Measurements from ENCODE around the gene MCOLN1.

Gene MCOLN1

DNA sequence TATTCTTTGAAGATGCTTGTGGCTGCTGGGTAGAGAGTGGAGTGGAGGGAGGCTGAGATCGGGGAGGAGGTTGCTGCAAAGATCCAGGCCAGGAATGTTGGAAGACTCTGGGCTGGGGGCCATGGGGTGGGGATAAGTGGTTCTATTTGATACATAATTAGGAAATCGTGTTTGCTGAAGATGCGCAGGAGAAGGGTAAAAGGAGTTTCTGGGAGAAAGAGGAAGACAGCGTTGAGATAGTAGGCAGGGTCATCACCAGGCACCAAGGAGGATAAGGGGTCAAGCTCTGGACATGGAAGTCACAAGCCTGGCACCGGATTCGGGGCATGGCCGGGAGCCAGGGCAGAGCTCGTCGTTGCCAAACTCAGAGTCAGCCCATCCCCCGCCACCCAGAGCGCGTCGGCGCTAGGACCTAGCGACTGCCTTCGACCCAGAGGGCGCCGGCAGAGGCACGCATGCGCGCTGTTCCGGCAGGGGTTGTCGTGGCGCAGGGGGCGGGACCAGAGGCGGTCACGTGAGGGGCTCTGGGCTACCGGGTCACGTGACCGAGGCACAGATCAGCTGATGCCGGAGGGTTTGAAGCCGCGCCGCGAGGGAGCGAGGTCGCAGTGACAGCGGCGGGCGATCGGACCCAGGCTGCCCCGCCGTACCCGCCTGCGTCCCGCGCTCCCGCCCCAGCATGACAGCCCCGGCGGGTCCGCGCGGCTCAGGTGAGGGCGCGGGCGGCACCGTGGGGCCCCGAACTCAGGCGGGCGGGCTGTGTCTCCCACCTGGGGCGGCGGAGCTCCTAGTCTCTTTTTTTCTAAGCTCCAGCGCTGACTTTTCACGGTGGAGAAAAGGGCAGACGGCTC lies at the start of gene MCOLN1:
MCOLN1 (plus strand) TSS at position 553 of the 851 bp plus-strand sequence; CDS start at position 680, 127 bp downstream.
- DNase-seq (ENCODE audit: low read depth in 2 of 2, low spot score in 1 of 2) = peak; percentile 97 to 99

DNA sequence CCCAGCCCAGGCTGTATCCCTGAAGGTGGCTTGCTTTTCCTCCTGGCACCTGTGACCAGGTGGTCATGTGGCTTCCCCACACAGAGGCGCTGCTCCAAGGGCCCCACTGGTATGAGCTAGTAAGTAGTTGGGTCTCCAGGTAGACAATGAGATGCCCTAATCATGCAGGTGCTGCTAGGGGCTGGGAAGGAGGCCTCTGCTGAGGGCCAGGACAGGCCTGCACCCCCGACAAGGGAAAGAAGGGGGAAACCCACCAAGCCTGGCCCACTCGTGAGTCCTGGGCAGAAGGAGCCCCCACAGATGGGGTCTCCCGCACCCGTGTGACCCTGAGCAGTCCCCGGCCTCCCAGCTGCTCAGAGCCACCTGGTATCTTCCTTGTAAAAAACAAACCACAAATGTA lies 46.8 kb upstream of the MCOLN1 start:
- DNase-seq (ENCODE audit: low read depth in 2 of 2, low spot score in 1 of 2) = no peak

DNA sequence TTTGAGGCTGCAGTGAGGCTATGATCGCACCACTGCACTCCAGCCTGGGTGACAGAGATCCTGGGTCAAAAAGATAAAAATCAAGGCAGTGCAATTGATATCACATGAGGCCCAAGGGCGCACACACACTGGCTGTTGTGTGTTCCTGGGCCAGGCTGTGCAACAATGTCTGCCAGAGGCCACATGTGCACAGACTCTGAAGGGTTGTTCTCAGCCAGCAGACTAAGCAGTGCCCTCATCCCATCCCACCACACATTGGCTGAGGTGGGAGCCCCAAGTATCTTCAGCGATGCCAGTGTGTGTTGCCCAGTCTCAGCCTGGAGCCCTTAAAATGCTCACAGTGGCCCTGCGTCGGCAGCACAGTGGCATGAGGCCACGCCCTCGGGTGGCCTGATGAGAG lies 46.2 kb upstream of the MCOLN1 start:
- DNase-seq (ENCODE audit: low read depth in 2 of 2, low spot score in 1 of 2) = no peak

DNA sequence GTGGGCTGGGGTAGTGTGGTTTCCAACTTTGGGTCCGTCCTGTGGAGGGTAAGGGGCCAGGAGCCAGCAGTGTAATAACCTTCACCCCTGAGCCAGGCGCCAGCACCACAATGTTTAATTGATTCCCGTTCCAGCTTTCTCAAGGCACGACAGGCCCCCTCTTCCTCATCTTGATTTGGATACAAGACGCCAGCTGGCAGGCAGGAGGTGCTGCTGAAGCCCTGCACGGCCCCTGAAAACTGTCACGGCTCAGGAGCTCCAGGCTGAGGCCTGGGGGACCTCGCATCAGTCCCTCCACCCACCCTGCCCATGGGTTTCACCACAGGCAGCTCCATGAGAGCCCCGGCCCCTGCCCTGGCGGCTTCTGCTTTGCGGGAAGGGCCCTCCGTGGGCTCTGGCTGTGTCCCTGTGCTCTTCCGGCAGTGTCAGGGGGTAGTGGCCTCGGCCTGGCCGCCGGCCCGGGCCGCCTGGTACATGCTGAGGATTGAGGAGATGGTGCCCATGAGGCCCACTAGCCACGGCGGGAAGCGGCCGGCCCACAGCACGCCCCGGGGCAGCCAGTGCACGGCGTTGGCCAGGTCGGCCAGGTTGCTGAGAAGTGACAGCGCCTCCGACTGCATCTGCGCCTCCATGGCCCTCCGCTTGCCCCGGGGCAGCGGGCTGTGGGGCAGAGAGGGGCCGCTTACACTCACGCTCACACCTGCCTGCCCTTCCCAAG lies 45.5 kb upstream of the MCOLN1 start:
- DNase-seq (ENCODE audit: low read depth in 2 of 2, low spot score in 1 of 2) = no peak

DNA sequence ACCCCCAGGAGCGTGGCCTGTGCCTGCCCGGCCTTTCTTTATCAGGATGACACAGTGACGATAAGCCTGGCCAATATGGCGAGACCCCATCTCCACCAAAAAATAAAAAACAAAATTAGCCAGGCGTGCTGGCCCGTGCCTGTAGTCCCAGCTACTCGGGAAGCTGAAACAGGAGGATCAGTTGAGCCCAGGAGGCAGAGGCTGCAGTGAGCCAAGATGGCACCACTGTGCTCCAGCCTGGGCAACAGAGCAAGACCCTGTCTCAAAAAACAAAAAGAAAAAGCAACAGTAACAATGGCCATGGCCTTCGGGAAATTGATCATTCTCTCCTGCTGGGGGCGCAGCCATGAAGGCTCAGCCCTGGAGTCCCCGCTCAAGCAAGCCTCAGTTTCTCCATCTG lies 44.7 kb upstream of the MCOLN1 start:
- DNase-seq (ENCODE audit: low read depth in 2 of 2, low spot score in 1 of 2) = no peak

DNA sequence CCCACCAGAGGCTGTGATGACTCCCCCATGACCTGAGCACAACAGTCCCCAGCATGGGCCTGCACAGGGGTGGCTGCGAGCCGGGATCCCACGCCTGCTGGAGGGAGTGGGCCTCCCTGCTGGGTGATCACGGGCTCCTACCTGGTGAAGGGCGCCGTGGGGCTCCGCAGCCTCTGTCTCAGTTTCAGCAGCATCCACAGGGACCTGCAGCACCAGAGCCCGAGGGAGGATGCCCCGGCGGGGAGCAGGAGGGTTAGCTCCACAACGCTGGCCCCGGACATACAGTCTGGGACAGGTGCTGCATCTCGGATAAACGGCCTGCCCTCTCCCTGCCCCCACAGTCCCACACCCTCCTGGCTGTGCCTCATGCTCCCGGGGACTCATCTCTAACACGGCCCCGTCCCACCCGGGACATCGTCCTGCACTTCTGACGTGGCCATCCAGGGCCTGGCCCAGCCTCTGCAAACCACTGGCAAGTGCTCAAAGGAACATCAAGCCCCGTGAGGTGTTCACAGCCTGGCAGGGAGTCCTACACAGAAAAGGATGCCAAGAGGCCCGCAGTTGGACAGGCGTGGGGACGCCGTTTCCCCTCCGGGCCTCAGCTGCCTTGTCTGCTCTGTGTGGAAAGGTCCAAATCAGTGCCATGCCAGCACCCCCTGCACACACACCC lies 44.1 kb upstream of the MCOLN1 start:
- DNase-seq (ENCODE audit: low read depth in 2 of 2, low spot score in 1 of 2) = no peak

DNA sequence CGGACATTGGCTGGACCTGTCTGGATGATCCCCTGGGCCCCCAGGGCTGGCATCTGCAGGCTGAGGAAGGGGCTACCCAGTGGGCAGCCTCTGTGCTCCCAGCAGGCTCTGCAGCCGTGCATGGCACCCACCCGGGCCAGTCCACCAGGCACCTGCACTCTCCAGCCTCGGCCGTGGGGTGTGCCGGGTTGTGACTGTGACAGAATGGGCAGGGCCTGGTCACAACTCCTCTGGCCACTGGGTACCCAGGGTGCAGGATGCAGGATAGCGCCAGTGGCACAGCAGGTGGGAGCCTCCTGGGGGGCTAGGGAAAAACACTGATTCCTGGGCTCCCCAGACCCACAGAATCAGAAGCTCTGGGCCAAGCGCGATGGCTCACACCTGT lies 43.6 kb upstream of the MCOLN1 start:
- DNase-seq (ENCODE audit: low read depth in 2 of 2, low spot score in 1 of 2) = no peak

DNA sequence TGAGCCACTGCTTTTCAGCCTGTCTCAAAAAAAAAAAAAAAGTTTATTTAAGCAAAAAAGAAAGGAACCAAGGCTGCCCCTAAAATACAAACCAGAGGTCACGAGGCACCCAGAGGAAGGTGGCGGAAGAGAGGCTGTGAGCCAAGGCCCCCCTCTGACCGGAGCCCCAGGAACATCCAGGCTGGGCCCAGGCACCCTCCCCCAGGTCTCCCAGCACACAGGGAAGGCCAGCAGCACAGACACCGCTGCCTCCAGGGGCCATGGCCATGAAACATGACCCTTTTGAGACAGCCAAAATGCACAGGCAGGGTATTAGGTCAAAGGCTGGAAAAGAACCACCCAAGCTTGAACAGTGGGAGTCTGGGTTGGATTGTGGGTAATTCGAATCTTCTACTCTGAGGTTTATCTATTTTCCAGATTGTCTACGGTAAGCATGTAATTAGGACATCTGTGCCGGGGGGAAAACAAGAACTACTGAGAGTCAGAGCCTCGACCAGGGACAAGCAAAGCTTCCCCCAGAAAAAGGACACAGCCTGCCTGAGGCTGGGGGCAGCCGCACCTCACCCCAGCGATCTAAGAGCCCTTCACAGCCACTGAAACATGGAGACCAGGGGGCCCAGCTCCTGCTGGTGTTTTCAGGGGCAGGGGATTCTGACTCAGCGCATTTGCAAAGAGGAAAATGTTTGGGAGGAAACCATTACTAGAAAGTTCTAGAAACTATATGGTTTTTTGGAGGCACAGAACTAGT lies 42.0 kb upstream of the MCOLN1 start:
- DNase-seq (ENCODE audit: low read depth in 2 of 2, low spot score in 1 of 2) = no peak

DNA sequence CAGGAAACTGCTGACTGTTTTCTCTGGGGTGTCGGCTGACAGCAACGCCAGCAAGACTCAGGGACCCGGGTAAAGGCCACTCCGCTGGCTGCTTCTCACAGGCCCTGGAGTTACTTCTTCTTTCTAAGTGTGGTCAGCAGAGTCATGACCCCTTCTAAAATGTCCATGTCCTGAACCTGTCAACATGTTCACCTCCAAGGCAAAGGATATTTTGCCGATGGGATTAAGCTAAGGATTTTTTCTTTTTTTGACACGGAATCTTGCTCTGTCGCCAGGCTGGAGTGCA lies 41.5 kb upstream of the MCOLN1 start:
- no peak for DNase-seq (ENCODE audit: low read depth in 2 of 2, low spot score in 1 of 2)

DNA sequence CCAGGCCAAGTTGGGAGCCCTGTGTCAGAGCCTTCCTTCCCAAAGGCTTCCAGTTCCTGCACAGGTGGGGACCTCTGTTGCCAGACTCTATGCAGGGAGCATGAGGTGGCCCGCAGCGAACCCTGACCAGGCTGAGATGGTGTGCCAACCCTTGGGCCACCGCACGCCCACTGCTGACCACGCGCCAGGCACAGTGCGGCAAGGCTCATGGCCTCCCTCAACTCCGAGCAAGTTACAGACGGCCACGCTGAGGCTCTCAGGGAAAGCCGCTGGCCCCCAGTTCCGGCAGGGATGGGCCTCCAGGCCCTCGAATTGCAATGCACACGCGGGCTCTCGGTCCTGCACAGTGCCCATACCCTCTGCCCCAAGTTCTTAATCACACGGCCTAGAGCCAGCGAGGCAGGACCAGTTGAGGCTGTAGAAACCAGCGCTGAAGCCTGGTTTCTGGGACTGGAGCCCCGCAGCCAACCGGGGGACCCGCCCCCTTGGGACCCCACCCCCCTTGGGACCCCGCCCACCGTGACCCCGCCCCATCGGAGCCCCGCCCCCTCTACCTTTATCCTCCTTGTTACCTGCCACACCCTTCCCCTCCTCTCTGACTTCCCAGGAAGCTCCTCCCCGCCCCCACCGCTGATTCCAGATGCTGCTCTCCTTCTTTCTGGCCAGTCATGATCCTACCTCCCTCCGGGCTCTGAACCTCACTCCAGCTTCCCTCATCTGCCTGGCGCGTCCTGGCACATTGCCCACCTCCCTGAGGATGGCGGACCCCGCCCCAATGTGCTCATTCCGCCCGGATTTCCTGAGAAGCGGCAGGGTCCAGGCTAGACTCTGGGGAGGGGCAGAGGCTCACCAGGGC lies 39.6 kb upstream of the MCOLN1 start:
- no peak for DNase-seq (ENCODE audit: low read depth in 2 of 2, low spot score in 1 of 2)

DNA sequence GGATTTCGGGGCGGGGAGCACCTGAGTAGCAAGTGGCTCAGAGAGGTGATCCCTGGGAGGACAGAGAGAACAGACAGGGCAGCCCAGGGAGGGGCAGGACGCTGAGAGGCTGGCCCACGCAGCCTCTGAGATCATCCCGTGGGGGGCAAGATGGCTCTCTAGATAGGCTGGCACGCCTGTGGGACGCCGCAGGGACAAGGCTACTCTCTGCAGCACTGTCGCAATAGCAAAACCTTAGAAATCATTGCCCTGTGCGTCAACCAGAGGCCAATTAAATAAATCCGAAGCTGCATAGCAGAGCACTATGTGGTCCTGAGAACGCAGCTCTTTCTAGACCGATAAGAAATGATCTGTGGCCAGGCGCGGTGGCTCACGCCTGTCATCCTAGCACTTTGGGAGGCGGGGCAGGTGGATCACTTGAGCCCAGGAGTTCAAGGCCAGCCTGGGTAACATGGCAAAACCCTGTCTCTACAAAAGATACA lies 38.7 kb upstream of the MCOLN1 start:
- DNase-seq (ENCODE audit: low read depth in 2 of 2, low spot score in 1 of 2) = no peak

DNA sequence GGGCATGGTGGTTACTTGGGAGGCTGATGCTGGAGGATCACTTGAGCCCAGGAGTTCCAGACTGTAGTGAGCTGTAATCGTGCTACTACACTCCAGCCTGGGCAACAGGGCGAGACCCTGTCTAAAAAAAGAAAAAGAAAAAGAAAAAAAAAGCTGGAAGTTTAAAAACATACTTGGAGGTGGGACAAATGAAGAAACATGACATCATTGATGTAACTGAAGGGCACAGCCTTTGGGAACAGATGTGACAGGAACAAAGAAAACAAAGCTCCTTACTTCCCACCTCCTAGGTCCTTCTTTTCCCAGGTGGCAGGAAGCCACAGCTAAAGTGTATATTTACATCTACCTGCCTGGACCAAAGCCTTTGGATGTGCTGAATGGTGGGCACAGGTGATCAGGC lies 35.5 kb upstream of the MCOLN1 start:
- no peak for DNase-seq (ENCODE audit: low read depth in 2 of 2, low spot score in 1 of 2)

DNA sequence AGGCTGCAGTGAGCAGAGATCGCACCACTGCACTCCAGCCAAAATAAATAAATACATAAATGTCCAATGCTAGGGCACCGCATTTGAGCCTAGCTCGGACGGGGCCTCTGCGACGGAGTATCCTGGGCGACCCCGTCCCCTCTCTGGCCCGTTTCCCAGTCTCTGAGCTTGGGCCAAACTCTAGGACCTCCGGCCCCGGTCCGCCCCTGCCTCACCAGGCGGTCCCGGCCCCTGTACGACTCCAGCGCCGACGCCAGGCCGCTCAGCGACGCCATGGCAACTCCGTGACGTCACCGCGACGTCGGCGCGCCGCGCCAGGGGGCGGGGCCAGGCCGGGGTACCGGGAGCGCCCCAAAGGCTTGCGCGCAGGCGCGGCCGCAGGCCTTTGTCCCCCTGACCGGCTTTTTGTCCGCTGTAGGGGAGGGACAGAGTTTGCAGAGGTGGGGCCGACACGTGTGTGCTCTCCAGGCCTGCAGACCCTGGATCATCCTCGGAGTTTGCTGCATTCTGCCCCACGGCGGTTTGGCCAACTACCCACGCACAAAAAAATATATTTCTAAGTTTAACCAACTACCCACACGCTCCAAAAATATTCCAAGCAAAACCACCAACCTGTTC lies 33.6 kb upstream of the MCOLN1 start, which contains the start of gene PEX11G:
PEX11G (minus strand) TSS at position 300 of the 618 bp plus-strand sequence; CDS start at position 275, 25 bp downstream.
- DNase-seq (ENCODE audit: low read depth in 2 of 2, low spot score in 1 of 2) = peak; percentile 81 to 83

DNA sequence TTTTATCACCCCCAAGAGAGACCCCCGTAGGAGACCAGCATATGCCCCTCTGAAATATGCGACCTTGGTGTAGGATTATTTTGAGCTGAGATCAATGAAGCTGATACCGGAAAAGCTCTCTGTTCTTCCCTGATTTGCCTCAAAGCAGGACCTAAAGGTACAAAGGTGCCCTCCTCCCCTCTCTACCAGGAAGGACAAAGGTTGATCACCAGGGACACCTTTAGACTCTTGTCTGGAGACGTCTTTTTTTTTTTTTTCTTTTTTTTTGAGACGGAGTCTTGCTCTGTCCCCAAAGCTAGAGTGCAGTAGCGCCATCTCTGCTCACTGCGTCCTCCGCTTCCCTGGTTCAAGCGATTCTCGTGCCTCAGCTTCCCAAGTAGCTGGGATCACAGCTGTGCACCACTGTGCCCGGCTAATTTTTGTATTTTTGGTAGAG lies 32.8 kb upstream of the MCOLN1 start:
- no peak for DNase-seq (ENCODE audit: low read depth in 2 of 2, low spot score in 1 of 2)

DNA sequence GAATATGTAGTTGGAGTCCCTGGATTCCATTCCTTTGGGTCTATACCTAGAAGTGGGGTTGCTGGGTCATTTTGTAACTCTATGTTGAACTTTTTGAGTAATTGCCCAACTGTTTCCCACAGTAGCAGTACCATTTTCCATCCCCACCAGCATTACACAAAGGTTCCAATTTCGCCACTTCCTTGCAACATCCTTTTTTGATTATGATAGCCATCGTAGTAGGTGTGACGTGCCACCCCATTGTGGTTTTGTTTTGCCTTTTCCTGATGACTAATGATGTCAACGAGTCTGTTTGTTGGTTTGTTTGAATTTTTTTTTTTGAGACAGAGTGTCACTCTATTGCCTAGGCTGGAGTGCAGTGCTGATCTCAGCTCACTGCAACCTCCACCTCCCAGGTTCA lies 30.3 kb upstream of the MCOLN1 start:
- DNase-seq (ENCODE audit: low read depth in 2 of 2, low spot score in 1 of 2) = no peak

DNA sequence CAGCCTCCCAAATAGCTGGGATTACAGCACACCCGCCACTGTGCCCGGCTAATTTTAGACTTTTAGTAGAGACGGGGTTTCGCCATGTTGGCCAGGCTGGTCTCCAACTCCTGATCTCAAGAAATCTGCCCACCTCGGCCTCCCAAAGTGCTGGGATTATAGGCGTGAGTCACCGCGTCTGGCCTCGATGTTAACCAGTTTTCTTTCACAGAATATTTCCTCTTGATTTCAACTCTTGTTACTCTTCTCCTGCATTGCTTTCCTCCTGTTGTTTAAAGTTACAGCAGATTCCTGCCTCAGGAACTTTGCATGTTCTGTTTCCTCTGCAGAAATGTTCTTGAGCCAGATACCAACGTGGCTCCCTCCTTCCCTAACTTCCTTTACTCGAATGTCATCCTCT lies 29.9 kb upstream of the MCOLN1 start:
- no peak for DNase-seq (ENCODE audit: low read depth in 2 of 2, low spot score in 1 of 2)

DNA sequence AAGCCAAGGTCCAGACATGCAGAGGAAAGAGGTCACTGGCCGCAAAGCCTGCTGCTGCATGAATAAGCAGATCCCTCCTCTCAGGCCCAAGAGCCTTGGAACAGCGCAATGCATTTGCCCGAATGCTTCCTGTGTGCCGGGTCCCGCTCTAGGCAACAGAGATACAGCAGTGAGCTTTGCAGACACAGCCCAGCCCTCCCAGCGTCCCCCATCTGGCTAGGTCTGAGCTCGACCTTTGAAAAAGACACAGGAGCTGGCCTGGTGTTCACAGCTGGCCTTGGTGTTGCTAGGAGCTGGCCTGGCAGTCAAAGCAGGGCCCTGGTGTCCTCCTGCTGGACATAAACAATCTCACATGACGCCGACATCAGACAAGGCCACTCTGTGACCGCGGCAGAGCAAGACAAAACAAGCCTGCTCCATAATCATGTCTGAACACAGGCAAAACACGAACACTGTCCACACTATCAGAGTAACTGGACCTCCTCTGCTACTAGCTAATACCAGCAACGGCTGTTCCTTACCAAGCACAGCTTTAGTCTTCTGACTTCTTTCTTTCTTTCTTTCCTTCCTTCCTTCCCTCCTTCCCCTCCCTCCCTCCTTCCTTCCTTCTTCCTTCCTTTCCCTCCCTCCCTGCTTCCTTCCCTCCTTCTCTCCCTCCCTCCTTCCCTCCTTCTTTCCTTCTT lies 27.9 kb upstream of the MCOLN1 start:
- DNase-seq (ENCODE audit: low read depth in 2 of 2, low spot score in 1 of 2) = no peak

DNA sequence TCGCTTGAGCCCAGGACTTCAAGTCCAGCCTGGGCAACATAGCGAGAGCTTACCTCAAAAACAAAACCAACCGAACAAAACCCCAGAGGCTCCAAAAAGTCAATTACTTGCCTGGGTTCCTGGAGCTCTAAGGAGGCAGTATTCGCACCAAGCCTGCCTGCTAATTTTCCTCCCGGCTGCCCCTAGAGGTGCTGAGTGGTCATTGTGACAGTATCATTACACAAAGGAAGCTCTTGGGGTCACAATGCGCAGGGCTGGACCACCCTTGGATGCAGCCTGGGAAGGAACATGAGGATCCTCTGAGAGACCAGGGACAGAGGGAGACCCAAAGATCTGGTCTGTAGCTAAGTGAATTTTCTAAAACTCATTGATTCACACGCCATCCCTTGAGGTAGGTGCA lies 25.1 kb upstream of the MCOLN1 start:
- DNase-seq (ENCODE audit: low read depth in 2 of 2, low spot score in 1 of 2) = no peak

DNA sequence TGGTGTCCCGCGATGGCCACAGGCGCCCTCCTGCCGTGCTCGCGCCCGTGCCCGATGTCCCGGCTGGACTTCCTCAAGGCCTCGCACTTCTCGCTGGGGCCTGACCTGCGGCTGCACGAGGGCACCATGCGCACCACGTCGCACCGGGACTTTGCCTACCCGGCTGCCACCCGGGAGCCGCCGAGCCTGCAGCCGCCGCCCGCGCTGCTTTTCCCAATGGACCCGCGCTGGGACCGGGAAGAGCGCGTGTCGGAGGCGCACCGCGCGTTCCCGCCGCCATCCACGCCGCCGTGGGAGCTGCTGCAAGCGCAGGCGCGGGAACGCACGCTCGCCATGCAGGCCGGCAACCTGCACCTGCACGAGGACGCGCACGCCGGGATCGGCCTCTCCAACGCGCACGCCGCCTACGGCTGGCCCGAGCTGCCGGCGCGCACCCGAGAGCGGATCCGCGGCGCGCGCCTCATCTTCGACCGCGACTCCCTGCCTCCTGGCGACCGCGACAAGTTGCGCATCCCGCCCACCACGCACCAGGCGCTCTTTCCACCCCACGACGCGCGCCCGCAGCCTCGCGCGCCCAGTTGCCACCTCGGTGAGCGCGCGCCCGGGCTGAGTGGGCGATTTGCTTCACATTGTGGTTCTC lies 21.5 kb upstream of the MCOLN1 start:
- no peak for DNase-seq (ENCODE audit: low read depth in 2 of 2, low spot score in 1 of 2)

All from stimulated activated CD8-positive, alpha-beta memory T cell treated with anti-CD3 and anti-CD28 coated beads, Interleukin-4, amount 100 ng/mL, for 4 hours (primary cell).